Activated CD4-positive, alpha-beta T cell treated with anti-CD3 and anti-CD28 coated beads, Interleukin-2, amount 50 U/mL, for 16 hours (primary cell): ENCODE measurements around the gene MMP20.

Source experiments
- DNase-seq: peaks from one replicate; pipeline ENCODE4 v3.0.0-alpha.2; 2020

The MMP20 gene

GRCh38 chr11:102552020-102552419 is 73.1 kb downstream of the MMP20 start:
- no peak for DNase-seq

GRCh38 chr11:102551169-102551781 is 73.9 kb downstream of the MMP20 start:
- DNase-seq = no peak

- DNase-seq = no peak
Observed at GRCh38 chr11:102546923-102547471, 78.1 kb downstream of the MMP20 start.

GRCh38 chr11:102546427-102546826 is 78.7 kb downstream of the MMP20 start:
- DNase-seq = no peak

- DNase-seq = peak; percentile 18
Observed at GRCh38 chr11:102545701-102546100, 79.4 kb downstream of the MMP20 start.

GRCh38 chr11:102544594-102544993 is 80.5 kb downstream of the MMP20 start:
- no peak for DNase-seq

- no peak for DNase-seq
Observed at GRCh38 chr11:102539567-102539966, 85.6 kb downstream of the MMP20 start.

GRCh38 chr11:102538932-102539331 is 86.2 kb downstream of the MMP20 start:
- DNase-seq = no peak

- no peak for DNase-seq
Observed at GRCh38 chr11:102534261-102534872, 90.8 kb downstream of the MMP20 start.

- no peak for DNase-seq
Observed at GRCh38 chr11:102530558-102530957, 94.6 kb downstream of the MMP20 start, which contains the start of gene MMP7. MMP7 (minus strand) TSS chr11:102530747; CDS start chr11:102530700, 47 bp downstream.

- DNase-seq = no peak
Observed at GRCh38 chr11:102528618-102529017, 96.5 kb downstream of the MMP20 start.

- no peak for DNase-seq
Observed at GRCh38 chr11:102527684-102528083, 97.4 kb downstream of the MMP20 start.

- no peak for DNase-seq
Observed at GRCh38 chr11:102527041-102527440, 98.1 kb downstream of the MMP20 start.
